HG03064 (cell line): ENCODE results near the gene PLPP3.

Experiments used
- ATAC-seq: cut with Tn5 transposase; IDR thresholded peaks from one replicate; pipeline ENCODE4 v1.9.1; 2021; ENCODE audit warnings: low read depth; ENCODE audit not compliant: unreplicated experiment

Gene PLPP3

DNA sequence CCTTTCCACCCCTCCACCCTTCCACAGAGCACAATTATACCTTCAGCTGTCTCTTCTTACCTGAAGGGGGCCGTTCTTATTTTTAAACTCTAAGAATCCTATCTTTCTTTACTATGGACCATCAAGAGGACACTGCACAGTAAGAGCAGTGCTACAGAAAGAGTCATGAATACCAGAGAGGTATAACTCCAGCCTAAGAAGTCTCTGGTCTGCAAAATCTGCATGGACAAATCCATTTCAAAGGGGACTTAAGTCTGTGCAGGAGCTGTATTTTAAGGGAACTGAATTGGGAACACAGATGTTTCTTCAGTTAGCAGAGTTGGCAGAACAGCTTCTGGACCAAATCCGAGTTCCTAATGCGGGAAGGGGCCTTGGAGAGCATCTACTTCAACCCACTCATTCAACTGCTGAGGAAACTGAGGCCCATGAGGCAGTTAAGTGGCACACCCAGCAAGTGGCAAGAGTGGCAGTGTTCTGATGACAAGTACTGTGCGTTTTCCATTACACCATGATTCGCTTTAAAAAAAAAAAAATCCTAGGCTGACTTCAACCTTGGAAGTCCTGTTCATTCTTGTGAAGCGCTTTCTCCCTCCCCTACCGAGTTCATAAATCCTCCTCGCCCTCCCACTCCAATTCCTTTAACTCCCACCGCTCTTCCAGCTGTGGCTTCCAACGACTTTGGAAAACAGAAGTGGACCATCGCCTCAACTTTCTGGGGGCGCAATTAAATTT, 1.8 kb downstream of the PLPP3 start:
- ATAC-seq, result no peak

DNA sequence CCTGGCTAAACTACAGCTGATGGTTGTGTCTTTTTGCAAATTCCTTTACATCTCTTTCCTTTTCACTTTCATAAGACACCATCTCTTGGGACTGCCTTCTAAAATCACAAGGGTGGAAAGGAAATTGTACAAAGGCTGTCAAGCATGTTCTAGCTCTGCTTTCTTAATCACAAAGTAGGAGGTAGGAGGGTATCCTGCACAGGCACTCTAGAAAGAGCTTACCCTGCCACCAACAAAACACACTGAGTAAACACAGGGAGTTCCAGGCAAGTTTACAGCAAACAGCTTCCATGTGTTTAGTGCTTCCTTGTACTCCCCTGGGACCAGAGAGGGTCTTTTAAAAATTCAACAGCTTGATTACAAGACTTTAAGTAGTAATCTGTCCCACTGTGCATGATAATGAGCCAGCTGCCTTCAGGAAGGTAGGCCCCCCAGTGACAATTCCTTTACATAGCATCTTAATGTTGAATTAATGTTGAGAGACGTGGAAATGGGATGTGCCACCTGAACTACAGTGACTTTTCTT, 2.4 kb downstream of the PLPP3 start:
- no peak for ATAC-seq

DNA sequence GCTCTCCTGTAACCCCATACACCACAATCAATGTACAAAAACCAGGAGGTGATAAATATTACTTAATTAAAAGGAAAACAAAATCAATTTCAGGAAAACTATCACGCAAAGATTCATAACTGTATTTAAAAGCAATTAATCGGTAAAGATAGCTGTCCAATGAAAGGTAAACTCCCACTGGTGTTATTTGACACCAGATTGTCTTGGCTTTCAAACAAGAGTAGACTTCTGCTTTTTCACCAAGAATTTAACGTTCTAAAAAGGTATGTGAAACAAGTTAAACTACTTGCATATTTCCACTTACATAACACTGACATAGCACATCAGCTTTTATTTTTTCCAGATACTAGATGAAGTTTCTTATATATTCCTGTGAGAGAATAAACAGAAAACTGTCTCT, 3.5 kb downstream of the PLPP3 start:
- ATAC-seq, result no peak

DNA sequence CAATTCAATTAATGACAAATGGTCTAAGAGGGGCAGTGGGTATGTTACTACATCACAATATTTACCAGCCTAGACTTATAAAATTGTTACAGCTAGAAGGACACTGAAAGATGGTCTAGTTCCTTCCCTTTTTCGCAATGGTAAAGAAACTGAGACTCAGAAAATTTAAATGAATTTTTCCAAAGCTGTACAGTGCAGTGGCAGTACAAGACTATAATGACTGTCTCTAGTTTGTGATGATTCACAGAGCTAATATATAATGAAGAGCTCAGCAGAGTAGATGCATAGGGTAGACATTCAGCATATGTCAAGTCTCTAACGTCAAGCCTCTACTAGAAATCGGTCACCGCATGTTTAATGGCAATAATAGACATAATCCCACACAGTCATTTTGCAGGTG, 4.6 kb downstream of the PLPP3 start:
- ATAC-seq, result no peak

DNA sequence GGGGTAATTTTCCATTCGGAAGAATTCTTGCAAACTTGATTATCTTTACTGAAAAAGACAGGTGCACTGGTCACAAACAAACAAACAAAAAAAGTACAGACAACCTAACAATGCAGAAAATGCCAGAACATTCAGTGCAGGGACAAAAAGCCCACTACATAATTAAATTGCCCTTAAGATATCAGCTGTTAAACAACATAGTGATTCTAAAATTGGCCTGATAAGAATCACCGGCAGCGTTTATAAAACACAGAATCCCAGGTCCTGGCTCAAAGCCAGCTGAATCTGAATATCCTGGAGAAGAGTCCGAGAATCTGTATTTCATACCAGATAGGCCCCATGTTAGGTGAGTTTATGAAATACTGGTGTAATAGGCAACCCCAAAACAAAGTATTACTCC, 6.1 kb downstream of the PLPP3 start:
- ATAC-seq, result no peak

DNA sequence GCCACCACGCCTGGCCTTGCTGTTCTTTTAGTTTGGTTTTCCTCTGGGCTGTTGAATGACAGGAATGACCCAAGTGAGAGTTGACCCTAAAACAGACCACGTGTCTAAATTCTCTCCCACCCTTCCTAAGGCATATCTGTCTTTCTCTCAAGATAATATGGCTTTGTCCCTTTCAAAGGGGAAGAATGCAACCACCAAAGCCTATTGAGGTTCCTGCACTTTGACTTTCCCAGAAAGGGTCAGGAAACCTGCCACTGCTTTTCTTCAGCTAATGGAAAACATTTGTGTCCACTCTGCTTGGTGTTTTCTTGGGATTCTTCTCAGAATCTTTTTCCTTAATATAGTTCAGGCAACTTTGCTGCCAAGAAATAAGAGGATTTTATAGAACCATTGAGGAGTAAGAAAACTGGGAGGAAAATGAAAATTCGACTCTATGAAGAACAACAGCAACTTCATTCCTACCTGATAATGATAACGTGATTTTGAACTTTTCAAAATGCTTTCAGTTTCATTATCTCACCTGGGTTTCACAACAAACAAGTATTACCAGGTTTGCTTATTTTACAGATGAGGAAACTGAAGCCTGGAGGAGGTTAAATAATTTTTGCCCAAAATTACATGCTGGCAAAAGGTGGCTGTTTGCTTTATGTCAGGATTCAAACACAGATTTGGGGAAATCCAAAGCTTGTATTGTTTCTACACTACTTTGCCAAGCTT, 6.9 kb downstream of the PLPP3 start:
- no peak for ATAC-seq

DNA sequence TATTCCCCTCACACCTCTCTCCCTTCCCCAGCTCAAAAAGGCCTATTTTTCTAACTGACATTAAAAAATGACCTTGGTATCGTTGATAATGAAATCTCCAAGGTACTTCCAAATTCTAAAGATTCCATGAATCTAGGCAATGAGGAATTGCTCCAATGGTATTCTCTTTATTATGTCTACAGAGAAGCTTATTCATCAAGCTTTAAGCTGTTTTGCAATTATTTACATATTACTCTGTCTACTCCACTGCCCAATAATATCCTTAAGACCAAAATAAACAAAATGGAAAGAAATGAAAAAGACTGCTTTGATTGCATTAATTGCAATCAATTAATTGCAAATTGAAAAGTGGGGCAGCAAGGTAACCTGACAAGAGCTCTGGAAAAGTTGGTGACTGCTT, 7.9 kb downstream of the PLPP3 start:
- ATAC-seq, result no peak

DNA sequence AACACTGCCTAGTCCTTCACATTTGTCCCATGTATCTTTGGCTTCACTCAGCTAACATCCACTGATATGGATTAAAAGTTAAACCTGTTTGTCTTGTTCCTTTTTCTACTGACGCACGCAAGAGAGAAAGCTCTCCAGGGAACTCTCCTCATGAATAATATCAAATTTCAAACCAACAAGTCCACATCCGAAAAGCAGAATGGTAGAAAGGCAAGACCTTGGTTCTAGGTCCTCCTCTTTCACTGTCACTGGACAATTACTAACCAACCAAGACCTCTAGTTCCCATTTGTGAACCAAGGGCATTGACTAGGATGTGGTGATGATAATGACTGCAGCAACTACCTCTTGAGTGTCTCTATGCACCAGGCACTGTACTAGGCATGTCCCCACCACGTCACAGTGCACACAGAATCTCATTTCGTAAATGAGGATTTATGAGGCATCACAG, 8.4 kb downstream of the PLPP3 start:
- ATAC-seq, result no peak

DNA sequence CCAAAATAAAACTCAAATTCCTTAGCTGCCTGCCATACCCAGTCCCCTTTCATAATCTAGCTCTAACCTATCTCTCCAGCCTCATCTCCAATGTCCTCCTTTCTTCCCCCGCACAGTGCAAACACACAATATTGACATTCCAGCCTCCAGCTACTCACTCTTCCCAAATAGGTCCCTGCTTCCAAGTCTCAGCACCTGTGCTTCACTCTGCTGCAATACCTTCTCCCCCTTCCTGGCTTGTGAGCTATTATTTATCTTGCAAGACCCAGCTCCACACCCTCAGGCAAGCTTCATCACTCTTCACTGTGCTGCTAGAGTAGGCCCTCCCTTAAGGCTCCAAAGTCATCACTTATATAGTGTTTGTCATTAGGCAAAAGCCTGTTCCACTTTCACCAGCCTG, 9.7 kb downstream of the PLPP3 start:
- no peak for ATAC-seq

DNA sequence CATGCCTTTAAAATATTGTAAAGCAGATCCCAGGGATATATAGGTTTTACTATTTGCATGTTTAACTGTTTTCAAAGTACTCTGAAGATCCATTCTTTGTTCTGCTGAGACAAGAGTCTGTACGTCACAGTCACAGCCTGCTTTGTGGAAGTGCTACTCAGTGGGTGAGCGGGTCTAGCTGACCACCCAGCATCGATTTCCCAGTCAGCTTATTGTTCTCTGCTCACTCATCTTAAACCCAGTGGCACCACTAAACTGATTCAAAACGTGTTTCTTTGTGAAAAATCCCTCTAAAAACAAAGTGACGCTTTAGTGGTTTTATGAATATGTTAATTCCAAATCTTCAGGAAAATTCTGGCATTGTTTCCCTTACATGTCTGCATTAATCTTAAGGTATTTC, 12.4 kb downstream of the PLPP3 start:
- no peak for ATAC-seq

DNA sequence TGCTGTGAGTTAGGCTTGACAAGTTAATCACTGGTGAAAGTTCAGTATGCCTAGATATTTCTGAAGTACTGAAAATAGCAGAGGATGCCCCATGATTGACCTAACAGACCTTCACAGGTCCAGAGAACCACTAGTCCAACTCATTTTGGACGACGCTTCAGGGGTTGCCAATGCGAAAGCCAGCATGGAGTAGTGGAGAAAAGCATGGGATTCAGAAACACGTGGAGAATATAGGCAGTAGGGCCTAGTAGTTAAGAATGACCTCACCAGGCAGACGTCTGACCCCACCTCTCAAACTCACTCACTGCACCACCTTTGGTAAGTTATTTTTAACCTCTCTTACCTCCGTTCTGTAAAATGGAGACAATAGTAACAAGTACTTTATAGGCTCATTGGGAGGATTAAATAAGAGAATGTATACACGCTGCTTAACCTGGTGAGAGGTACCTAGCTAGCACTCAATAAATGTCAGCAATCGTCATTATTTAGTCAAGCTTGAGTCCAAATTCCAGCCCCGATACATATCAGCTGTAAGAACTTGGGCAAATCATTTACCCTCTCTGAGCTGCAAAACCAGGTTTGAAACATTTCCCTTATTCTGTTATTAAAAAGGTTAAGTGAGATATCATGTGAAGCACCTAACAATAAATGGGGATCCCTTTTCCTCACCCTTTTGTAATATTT, 13.2 kb downstream of the PLPP3 start:
- ATAC-seq, result no peak

DNA sequence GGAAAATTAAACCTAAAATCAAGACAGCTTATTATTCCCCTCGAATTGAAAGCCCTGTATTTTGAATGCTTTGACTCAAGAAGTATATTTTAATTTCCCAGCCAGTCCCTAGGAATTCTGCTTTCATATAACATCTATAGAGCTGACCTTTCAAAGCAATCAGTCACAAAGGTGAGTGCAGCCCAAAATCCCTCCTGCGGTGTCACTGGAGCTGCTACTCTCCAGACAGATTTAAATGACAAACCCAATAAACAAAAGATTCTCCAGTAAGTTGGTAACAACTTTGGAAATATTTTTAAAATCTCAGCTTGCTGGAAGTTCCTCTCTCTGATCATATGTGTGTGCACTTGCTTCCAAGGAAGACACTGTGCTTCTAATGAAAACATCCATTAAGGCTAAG, 14.7 kb downstream of the PLPP3 start:
- no peak for ATAC-seq

DNA sequence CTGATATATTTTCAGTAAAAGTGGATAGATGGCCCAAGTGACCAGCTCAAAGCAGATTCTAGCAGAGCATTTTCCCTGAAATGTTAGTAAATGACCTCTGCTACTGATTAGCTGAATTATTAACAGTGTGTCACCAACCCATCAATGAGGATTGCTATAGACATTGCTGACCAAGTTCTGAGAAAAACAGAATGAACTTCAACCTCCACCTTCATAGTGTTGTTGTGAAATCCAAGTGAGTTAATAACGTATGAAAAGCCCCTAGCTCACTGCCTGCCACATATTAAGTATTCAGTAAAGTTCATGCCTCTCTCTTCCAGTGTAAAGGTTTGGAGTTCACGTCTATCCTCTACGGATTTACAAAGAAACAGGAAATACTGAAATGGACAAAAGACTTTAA, 15.8 kb downstream of the PLPP3 start:
- ATAC-seq, result no peak

DNA sequence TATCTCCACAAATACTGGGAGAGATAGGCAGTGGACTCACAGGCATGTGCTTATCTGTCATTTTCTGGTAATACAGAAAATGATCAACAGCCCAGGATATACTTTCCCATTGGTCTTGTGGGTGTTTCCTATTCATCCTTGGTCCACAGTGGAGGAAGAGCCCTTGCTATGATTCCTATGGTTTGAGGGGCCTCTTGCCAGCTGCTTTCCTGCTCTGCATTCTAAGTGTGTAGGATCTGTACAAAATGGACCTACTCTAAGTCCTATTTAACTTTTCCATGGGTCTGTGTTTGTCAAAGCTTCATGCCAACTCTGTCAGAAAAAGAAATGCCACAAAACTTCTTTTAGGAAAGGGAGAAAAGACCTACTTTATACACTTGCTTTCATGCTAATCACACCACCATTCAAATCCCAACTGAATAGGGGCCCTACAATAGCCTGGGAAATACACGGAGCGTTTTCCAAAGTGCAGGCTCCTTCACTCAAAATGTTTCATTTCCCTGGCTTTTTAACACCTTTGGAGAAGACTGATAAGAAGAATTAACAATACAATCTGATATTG, 16.4 kb downstream of the PLPP3 start:
- no peak for ATAC-seq

DNA sequence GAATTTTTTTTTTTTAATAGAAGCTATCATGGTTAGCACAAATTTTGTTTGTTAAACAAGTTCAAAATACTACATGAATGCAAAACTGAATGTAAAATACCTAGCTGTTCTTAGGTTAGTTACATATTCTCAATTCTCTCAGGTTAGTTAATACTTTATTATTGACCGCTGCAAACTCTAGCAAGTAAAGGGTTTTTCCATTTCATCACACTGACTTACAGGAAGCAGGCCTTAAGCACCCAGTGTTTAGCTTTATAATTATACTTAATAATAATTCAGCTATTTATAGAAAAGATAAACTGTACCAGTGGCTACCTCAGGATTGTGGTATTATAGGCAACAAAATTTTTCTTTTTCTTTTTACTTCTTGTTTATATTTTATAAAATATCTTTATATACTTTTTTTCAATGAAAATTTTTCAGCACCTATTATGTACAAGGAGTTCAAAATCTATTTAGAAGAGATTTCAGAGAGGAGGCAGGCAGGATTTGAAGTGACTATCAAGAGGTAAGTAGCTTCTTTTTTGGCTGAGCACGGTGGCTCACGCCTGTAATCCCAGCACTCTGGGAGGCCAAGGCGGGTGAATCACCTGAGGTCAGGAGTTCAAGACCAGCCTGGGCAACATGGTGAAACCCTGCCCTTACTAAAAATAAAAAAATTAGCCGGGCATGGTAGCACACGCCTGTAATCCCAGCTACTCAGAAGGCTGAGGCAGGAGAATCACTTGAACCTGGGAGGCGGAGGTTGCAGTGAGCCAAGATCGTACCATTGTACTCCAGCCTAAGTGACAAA, 17.9 kb downstream of the PLPP3 start:
- ATAC-seq, result no peak

DNA sequence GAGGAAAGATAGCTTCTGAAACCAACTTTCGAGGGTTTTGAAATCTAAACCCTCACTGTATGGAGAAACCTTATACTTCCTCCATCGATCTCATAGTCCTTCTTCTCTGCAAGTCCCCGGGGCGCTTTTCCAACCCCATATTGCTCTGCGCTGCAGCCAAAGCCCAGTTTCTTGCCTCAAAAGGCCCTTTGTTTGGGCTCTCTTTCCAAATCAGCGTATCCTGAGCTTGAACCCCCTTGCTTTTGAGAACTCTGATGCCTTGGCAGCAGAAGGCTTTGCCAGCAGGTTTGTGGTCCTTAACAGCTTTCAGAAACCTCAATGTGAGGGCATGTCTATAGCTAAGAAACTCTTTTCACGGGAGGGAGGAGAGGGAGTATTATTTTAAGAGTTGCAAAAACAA, 21.6 kb downstream of the PLPP3 start:
- ATAC-seq, result no peak

DNA sequence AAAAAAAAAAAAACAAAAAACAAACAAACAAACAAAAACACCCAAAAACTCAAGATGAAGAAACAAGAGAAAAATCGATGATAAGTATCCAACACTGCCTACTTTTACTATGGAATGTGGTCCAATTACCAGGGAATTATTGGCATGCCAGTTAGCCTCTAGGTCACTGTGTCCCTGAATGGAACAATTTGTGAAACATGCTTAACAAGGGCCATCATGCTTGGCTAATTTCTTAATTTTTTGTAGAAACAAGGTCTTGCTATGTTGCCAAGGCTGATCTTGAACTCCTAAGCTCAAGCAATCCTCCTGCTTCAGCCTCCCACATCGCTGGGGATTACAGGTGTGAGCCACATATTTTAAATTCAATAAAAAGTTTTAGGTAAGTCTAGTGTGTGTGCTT, 23.9 kb downstream of the PLPP3 start:
- ATAC-seq, result no peak

DNA sequence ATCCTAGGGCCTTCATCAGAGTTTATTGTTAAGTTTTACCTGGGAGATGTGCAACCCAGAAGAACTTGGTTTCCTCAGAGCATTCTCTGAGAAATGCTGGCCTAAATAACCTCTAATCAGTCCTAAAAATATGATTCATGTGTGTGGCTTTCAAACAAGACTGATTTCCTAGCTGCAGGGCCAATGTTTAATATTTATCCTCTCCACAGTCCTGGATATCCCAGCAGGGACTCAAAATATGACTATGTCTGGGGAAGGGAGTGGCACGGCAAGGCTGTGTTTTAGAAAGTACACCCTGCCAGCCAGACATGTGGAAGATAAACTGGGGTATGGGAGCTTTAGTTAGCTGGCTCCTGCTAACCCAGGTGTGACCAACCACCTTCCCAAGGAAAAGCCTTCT, 26.3 kb downstream of the PLPP3 start:
- no peak for ATAC-seq

DNA sequence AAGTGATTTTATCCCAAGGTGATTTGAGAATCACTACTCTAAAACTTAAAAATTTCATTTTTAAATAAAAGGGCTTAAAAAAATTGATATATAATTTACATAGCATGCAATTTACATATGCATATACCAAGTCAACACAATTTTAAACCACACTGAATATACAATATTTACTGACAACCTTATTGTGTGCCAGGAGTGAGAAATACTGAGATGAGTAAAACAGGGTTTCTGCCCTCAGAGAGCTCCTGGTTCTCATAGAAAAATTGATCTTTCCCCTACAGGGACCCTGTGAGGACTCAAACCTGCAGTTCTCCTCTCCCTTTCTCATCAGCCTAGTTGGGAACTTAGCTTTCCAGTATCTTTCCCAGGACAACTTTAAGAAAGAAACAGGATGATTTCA, 27.0 kb downstream of the PLPP3 start:
- no peak for ATAC-seq

DNA sequence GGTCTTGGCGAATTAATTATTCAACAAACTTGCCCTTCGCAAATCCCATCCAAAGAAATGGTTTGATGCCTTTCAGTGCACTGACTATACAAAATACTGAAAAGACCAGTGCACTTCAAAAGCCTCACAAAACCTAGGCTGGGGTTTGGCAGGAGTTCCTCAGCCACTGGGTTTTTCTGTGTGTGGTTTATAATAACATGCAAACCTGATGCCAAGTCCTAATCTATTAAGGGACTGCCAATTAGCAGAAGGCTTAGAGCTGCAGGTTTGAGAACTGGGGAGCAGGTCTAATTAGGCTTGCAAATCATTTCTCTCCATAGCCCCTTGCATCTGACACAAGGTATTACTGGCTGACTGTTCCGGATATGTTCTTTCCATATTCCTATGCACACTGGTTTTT, 27.7 kb downstream of the PLPP3 start:
- ATAC-seq, result no peak

DNA sequence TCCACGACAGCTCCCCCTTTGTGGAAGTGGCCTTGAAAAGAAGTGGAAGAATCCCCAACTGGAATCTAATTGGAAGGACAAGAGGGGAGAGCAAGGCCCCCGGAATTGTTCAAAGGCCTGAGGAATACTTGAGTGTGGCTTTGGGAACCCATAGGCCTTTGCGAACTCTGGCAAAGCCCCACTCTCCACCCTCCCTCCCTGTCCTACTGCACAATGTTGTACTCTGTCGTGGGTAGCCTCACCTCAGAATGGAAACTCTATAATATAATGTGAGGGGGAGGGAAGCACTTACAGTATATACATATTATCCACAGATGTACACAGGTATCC, 28.5 kb downstream of the PLPP3 start:
- ATAC-seq, result no peak
